Panc1 (cell line): ENCODE data around the gene SCYGR3.

ENCODE experiments used
- POLR2AphosphoS5 ChIP-seq: IDR thresholded peaks from 2 replicates; pipeline ENCODE4 v1.6.1; 2012; ENCODE audit warnings: mild to moderate bottlenecking, low read depth, low read length, moderate library complexity
- TCF7L2 ChIP-seq: IDR thresholded peaks from 2 replicates; pipeline ENCODE4 v1.6.1; 2011; ENCODE audit warnings: mild to moderate bottlenecking, low read depth, low read length, inconsistent platforms
- TF ChIP-seq, protein P1 (sequence below): fragments of 450-650 bp; IDR thresholded peaks from 2 replicates; pipeline ENCODE4 v1.5.1; 2017; ENCODE audit warnings: mild to moderate bottlenecking
- TF ChIP-seq, protein P2 (sequence below), 2 experiments: IDR thresholded peaks; 2 replicates each; pipeline ENCODE4 v1.6.1; 2011 to 2012; ENCODE audit warnings: low read depth in 2 of 2, control low read depth in 1 of 2, low read length in 1 of 2, mild to moderate bottlenecking in 1 of 2, moderate library complexity in 1 of 2; ENCODE audit not compliant: insufficient read depth in 1 of 2

DNA sequence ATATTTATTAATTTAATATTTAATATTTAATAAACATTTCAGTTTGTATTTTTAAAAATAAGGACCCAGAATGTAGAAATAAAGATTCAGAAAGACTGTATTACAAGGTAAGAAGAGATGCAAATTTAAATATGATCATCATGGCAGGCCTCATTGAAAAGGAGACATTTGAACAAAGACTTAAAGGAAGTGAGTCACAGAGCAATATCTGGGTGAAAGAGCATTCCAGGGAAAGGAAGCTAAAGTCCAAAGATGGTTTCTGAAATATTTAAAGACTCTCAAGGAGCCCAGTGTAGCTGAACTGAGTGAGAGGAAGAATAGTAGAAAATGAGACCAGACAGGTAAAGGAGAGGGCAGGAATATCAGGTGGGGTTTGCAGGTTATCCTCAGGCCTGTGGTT, 8.6 kb upstream of the SCYGR3 start:
- TF ChIP-seq, protein P1, sequence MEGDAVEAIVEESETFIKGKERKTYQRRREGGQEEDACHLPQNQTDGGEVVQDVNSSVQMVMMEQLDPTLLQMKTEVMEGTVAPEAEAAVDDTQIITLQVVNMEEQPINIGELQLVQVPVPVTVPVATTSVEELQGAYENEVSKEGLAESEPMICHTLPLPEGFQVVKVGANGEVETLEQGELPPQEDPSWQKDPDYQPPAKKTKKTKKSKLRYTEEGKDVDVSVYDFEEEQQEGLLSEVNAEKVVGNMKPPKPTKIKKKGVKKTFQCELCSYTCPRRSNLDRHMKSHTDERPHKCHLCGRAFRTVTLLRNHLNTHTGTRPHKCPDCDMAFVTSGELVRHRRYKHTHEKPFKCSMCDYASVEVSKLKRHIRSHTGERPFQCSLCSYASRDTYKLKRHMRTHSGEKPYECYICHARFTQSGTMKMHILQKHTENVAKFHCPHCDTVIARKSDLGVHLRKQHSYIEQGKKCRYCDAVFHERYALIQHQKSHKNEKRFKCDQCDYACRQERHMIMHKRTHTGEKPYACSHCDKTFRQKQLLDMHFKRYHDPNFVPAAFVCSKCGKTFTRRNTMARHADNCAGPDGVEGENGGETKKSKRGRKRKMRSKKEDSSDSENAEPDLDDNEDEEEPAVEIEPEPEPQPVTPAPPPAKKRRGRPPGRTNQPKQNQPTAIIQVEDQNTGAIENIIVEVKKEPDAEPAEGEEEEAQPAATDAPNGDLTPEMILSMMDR = no peak
- TF ChIP-seq, protein P2, sequence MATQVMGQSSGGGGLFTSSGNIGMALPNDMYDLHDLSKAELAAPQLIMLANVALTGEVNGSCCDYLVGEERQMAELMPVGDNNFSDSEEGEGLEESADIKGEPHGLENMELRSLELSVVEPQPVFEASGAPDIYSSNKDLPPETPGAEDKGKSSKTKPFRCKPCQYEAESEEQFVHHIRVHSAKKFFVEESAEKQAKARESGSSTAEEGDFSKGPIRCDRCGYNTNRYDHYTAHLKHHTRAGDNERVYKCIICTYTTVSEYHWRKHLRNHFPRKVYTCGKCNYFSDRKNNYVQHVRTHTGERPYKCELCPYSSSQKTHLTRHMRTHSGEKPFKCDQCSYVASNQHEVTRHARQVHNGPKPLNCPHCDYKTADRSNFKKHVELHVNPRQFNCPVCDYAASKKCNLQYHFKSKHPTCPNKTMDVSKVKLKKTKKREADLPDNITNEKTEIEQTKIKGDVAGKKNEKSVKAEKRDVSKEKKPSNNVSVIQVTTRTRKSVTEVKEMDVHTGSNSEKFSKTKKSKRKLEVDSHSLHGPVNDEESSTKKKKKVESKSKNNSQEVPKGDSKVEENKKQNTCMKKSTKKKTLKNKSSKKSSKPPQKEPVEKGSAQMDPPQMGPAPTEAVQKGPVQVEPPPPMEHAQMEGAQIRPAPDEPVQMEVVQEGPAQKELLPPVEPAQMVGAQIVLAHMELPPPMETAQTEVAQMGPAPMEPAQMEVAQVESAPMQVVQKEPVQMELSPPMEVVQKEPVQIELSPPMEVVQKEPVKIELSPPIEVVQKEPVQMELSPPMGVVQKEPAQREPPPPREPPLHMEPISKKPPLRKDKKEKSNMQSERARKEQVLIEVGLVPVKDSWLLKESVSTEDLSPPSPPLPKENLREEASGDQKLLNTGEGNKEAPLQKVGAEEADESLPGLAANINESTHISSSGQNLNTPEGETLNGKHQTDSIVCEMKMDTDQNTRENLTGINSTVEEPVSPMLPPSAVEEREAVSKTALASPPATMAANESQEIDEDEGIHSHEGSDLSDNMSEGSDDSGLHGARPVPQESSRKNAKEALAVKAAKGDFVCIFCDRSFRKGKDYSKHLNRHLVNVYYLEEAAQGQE (IDR thresholded peaks at IDR 0.05; ENCODE audit: insufficient read depth in 1 of 2, low read depth in 2 of 2, low read length in 1 of 2) = no peak
- no peak for TF ChIP-seq POLR2AphosphoS5
- no peak for TF ChIP-seq TCF7L2
